ENCODE measurements around the gene ABCC8. TPM values are rescaled to one million over a fixed set of nuclear protein-coding genes. Genes with fewer than 3 reads are reported as not detected.

ABCC8 gene
- total and polyA plus RNA-seq, 2 donors (not counting 3 experiments of a cell fraction or from before 2014, with no cell fraction given) = not detected

GRCh38 chr11:17462940-17463339 lies 13.7 kb downstream of the ABCC8 start:
- DNase-seq (ENCODE audit: low read depth, low spot score) (no peak), FAIRE-seq (no peak)
- H2AFZ ChIP-seq (ENCODE audit: low read depth, low read length) = no peak overlapping the region
- H3K9ac ChIP-seq (replicated peaks; ENCODE audit: extremely low read depth, insufficient read depth, low read length) = no peak overlapping the region
- no peak for TF ChIP-seq MAX (IDR thresholded peaks at IDR 0.05; ENCODE audit: insufficient read depth, insufficient read length)
- TF ChIP-seq POLR2AphosphoS5 (IDR thresholded peaks at IDR 0.05; ENCODE audit: insufficient read depth, low read depth, low read length) = no peak
- no peak for TF ChIP-seq FOS (IDR thresholded peaks at IDR 0.05; ENCODE audit: borderline replicate concordance, insufficient read depth, low read length)
- no peak for TF ChIP-seq CTCF (IDR thresholded peaks at IDR 0.05; ENCODE audit: extremely low read depth in 1 of 2, insufficient read depth in 1 of 2, low read depth in 1 of 2, low read length in 2 of 2)
- no peak for TF ChIP-seq POLR2A (IDR thresholded peaks at IDR 0.05; ENCODE audit: low read depth, low read length)
- TF ChIP-seq MYC (IDR thresholded peaks at IDR 0.05; ENCODE audit: low read depth, low read length) = no peak
- TF ChIP-seq EZH2 (IDR thresholded peaks at IDR 0.05; ENCODE audit: borderline replicate concordance, low read depth, low read length, severe bottlenecking) = no peak
- TF ChIP-seq GATA2 (IDR thresholded peaks at IDR 0.05; ENCODE audit: insufficient read depth, insufficient read length, low read depth, low read length) = no peak
- no peak for TF ChIP-seq JUN (IDR thresholded peaks at IDR 0.05; ENCODE audit: borderline replicate concordance, insufficient read depth, insufficient read length, low read depth)
- no peaks in the 10 kb centered on the region for H3K79me2 ChIP-seq (ENCODE audit: control insufficient read depth, insufficient read depth, low read length)
- H3K4me3 ChIP-seq (replicated peaks in 1 of 3; ENCODE audit: insufficient read depth in 1 of 3, low read depth in 1 of 3, low read length in 3 of 3) = no peak overlapping the region
- no peaks in the 10 kb centered on the region for H3K4me1 ChIP-seq (ENCODE audit: control insufficient read depth, extremely low read depth, insufficient read depth, low read length)
- dilution Hi-C loops (cut with MboI; ENCODE audit: extremely low pct_ligation_motif_present, low sequenced_read_pairs) (no loop called here), intact Hi-C loops (cut with micrococcal nuclease) (no loop called here)
- H3K9me1 ChIP-seq (replicated peaks; ENCODE audit: control insufficient read depth, extremely low read depth, insufficient read depth, low read length) = no peaks in the 10 kb centered on the region
- POLR2A ChIA-PET = no interaction called here
- BruUV-seq (replicated peaks) = no TSS peak
- no peak overlapping the region for H3K4me2 ChIP-seq (ENCODE audit: insufficient read depth, low read length)
- H3K27me3 ChIP-seq (ENCODE audit: control insufficient read depth in 2 of 2, insufficient read depth in 2 of 2, low read length in 2 of 2) = peaks cover 3 to 4% of the 10 kb centered on the region in 2 experiments
- H3K27ac ChIP-seq (ENCODE audit: insufficient read depth, low read depth, low read length) = no peak overlapping the region
- no peaks in the 10 kb centered on the region for H3K9me3 ChIP-seq (replicated peaks; ENCODE audit: control insufficient read depth, insufficient read depth, low read length)
- H4K20me1 ChIP-seq (replicated peaks; ENCODE audit: control insufficient read depth, extremely low read depth, insufficient read depth, low read length) = no peaks in the 10 kb centered on the region
- CTCF ChIA-PET = no interaction called here
- no peaks in the 10 kb centered on the region for H3K36me3 ChIP-seq (ENCODE audit: control insufficient read depth in 2 of 2, extremely low read depth in 1 of 2, insufficient read depth in 2 of 2, low read length in 2 of 2)

Measured in endothelial cell of umbilical vein (primary cell).